ENCODE measurements around the gene ZDHHC8. TPM values are rescaled to one million over a fixed set of nuclear protein-coding genes. Genes with fewer than 3 reads are reported as not detected.
A peak's percentile ranks its signal among the peaks of the same experiment; 100 is the strongest.

ZDHHC8 gene
- total and polyA plus RNA-seq, 2 experiments from 2014 or later: 13.0 to 18.7 TPM

- WGBS, 2 experiments (ENCODE audit: low coverage in 1 of 2, low lambda C conversion rate in 2 of 2, missing lambda C conversion rate in 2 of 2): 26% methylated on average over 12 of the region's 12 CpGs
- no peak overlapping the region for H3K4me3 ChIP-seq
- in situ Hi-C loops (cut with MboI): no loop called here
Measured at GRCh38 chr22:20175597-20175900, 43.9 kb downstream of the ZDHHC8 start.

GRCh38 chr22:20176421-20177085, 44.9 kb downstream of the ZDHHC8 start:
- TF ChIP-seq EZH2phosphoT487 (IDR thresholded peaks at IDR 0.05; ENCODE audit: insufficient read depth, low read depth) (no peak), EZH2 (IDR thresholded peaks at IDR 0.05; ENCODE audit: insufficient read depth, poor library complexity, severe bottlenecking) (no peak)
- Histone ChIP-seq H2AFZ (no peak overlapping the region), H3F3A (ENCODE audit: insufficient read depth) (no peaks in the 10 kb centered on the region)

More at GRCh38 chr22:20175597-20175900, 43.9 kb downstream of the ZDHHC8 start:
- Histone ChIP-seq H3K9me3 (ENCODE audit: low read depth) (no peaks in the 10 kb centered on the region), H4K20me1 (ENCODE audit: insufficient read depth) (no peaks in the 10 kb centered on the region), H3K4me2 (ENCODE audit: unreplicated experiment) (no peak overlapping the region), H3K36me3 (ENCODE audit: low read depth) (no peaks in the 10 kb centered on the region), H2AFZ (no peak overlapping the region), H3K9me2 (ENCODE audit: insufficient read depth) (no peaks in the 10 kb centered on the region), H3K9ac (no peak overlapping the region), H3K27ac (no peak overlapping the region), H3K4me1 (ENCODE audit: insufficient read depth) (no peaks in the 10 kb centered on the region), H3K27me3 (replicated peaks; ENCODE audit: insufficient read depth) (peaks cover 8% of the 10 kb centered on the region), H3K79me2 (ENCODE audit: insufficient read depth) (no peaks in the 10 kb centered on the region), H3F3A (ENCODE audit: insufficient read depth) (no peaks in the 10 kb centered on the region)
- DNase-seq: peak; percentile 25
- TF ChIP-seq EZH2 (IDR thresholded peaks at IDR 0.05; ENCODE audit: insufficient read depth, poor library complexity, severe bottlenecking) (no peak), EZH2phosphoT487 (IDR thresholded peaks at IDR 0.05; ENCODE audit: insufficient read depth, low read depth) (no peak)

DNA sequence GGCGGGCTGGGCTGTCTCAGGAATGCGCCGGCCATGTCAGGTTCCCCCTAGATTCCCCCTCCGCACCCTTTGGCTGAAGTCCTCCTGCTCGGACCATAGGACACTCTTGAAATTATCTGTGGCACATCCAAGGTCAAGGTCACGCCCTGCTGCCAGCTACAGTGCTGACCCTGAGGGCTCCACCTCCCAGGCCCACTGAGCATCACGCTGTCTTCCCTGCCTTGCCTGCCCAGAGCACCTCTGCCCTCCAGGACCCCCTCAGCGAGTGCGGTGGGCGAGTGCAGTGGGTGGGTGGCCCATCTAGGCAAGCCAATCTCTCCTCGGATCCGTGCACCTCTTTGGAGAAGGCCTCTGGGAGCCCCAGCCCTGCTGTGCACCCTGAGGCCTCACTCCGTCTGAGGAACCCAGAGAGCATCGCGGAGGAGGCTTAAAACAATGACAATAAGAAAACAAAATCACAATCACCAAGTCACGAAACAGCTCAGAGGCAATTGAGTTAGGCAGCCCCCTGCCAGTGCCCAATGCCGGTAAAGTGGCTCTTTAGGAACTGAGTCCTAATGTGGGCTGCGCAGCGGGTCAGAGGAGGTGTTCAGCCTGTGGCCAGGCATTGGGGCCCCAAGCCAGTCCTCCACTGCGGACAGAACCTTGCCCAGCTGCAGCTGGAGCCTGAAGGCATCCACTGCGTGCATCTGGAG, 45.8 kb downstream of the ZDHHC8 start:
- no peaks in the 10 kb centered on the region for H3K9me3 ChIP-seq (ENCODE audit: low read depth)
- in situ Hi-C loops (cut with MboI): no loop called here
- H4K20me1 ChIP-seq (ENCODE audit: insufficient read depth): no peaks in the 10 kb centered on the region
- H3K9me2 ChIP-seq (ENCODE audit: insufficient read depth): no peaks in the 10 kb centered on the region
- no peak overlapping the region for H3K9ac ChIP-seq
- no peaks in the 10 kb centered on the region for H3K4me1 ChIP-seq (ENCODE audit: insufficient read depth)
- DNase-seq: no peak
- TF ChIP-seq EZH2 (IDR thresholded peaks at IDR 0.05; ENCODE audit: insufficient read depth, poor library complexity, severe bottlenecking) (no peak), EZH2phosphoT487 (IDR thresholded peaks at IDR 0.05; ENCODE audit: insufficient read depth, low read depth) (no peak)
- no peak overlapping the region for H3K4me2 ChIP-seq (ENCODE audit: unreplicated experiment)
- no peak overlapping the region for H2AFZ ChIP-seq
- no peak overlapping the region for H3K4me3 ChIP-seq
- H3K27ac ChIP-seq: no peak overlapping the region
- no peaks in the 10 kb centered on the region for H3K36me3 ChIP-seq (ENCODE audit: low read depth)
- H3F3A ChIP-seq (ENCODE audit: insufficient read depth): no peaks in the 10 kb centered on the region
- peaks cover 8% of the 10 kb centered on the region for H3K27me3 ChIP-seq (replicated peaks; ENCODE audit: insufficient read depth)
- no peaks in the 10 kb centered on the region for H3K79me2 ChIP-seq (ENCODE audit: insufficient read depth)
- WGBS, 2 experiments (ENCODE audit: low coverage in 1 of 2, low lambda C conversion rate in 2 of 2, missing lambda C conversion rate in 2 of 2): 68 to 72% methylated on average over 19 to 20 of the region's 21 CpGs

More at GRCh38 chr22:20176421-20177085, 44.9 kb downstream of the ZDHHC8 start:
- no peak for DNase-seq
- Histone ChIP-seq H3K9me2 (ENCODE audit: insufficient read depth) (no peaks in the 10 kb centered on the region), H3K4me3 (no peak overlapping the region), H3K27ac (no peak overlapping the region), H4K20me1 (ENCODE audit: insufficient read depth) (no peaks in the 10 kb centered on the region), H3K4me1 (ENCODE audit: insufficient read depth) (no peaks in the 10 kb centered on the region), H3K9me3 (ENCODE audit: low read depth) (no peaks in the 10 kb centered on the region), H3K4me2 (ENCODE audit: unreplicated experiment) (no peak overlapping the region), H3K79me2 (ENCODE audit: insufficient read depth) (no peaks in the 10 kb centered on the region), H3K36me3 (ENCODE audit: low read depth) (no peaks in the 10 kb centered on the region), H3K27me3 (replicated peaks; ENCODE audit: insufficient read depth) (peaks cover 8% of the 10 kb centered on the region), H3K9ac (no peak overlapping the region)
- in situ Hi-C loops (cut with MboI): no loop called here
- 50 to 61% methylated on average over 17 of the region's 17 CpGs for WGBS, 2 experiments (ENCODE audit: low coverage in 1 of 2, low lambda C conversion rate in 2 of 2, missing lambda C conversion rate in 2 of 2)

- 47 to 51% methylated on average over 28 to 29 of the region's 29 CpGs for WGBS, 2 experiments (ENCODE audit: low coverage in 1 of 2, low lambda C conversion rate in 2 of 2, missing lambda C conversion rate in 2 of 2)
- Histone ChIP-seq H3F3A (ENCODE audit: insufficient read depth) (no peaks in the 10 kb centered on the region), H3K79me2 (ENCODE audit: insufficient read depth) (no peaks in the 10 kb centered on the region), H3K36me3 (ENCODE audit: low read depth) (no peaks in the 10 kb centered on the region), H3K27me3 (replicated peaks; ENCODE audit: insufficient read depth) (peaks cover 8% of the 10 kb centered on the region), H4K20me1 (ENCODE audit: insufficient read depth) (no peaks in the 10 kb centered on the region), H2AFZ (no peak overlapping the region), H3K4me2 (ENCODE audit: unreplicated experiment) (no peak overlapping the region), H3K4me3 (no peak overlapping the region), H3K9me3 (ENCODE audit: low read depth) (no peaks in the 10 kb centered on the region), H3K9me2 (ENCODE audit: insufficient read depth) (no peaks in the 10 kb centered on the region), H3K9ac (no peak overlapping the region), H3K4me1 (ENCODE audit: insufficient read depth) (no peaks in the 10 kb centered on the region), H3K27ac (no peak overlapping the region)
- in situ Hi-C loops (cut with MboI): no loop called here
- DNase-seq: no peak
- TF ChIP-seq EZH2 (IDR thresholded peaks at IDR 0.05; ENCODE audit: insufficient read depth, poor library complexity, severe bottlenecking) (no peak), EZH2phosphoT487 (IDR thresholded peaks at IDR 0.05; ENCODE audit: insufficient read depth, low read depth) (no peak)
Measured at GRCh38 chr22:20178075-20178914, 46.7 kb downstream of the ZDHHC8 start.
